Peyer's patch (tissue), 4 donors: Measurements from ENCODE around the gene AAGAB. TPM values are rescaled to one million over a fixed set of nuclear protein-coding genes. Genes with fewer than 3 reads are reported as not detected.

ENCODE experiments used
- DNase-seq, 3 donors: peaks; one replicate each; pipeline ENCODE4 v3.0.0-alpha.2; 2017 to 2019
- H3K27ac ChIP-seq, 4 donors: fragments of 200-600 bp; sonication (generic); one replicate each; pipeline ENCODE4 v1.5.1; 2016 to 2019
- H3K27me3 ChIP-seq, 2 donors: fragments of 200-600 bp; sonication (generic); one replicate each; pipeline ENCODE4 v1.5.1; 2019
- H3K36me3 ChIP-seq, 3 donors: fragments of 200-600 bp; sonication (generic); one replicate each; pipeline ENCODE4 v1.5.1; 2016 to 2019
- H3K4me1 ChIP-seq, 4 donors: fragments of 200-600 bp; sonication (generic); one replicate each; pipeline ENCODE4 v1.5.1; 2016 to 2019
- H3K4me3 ChIP-seq, 4 donors: fragments of 200-600 bp; sonication (generic); 1 replicate in 3 of 4; 2 replicates in 1 of 4; pipeline ENCODE4 v1.5.1; 2016 to 2019; ENCODE audit warnings: mild to moderate bottlenecking in 1 of 4
- H3K9me3 ChIP-seq, 4 donors: fragments of 200-600 bp; sonication (generic); one replicate each; pipeline ENCODE4 v1.5.1; 2016 to 2019; ENCODE audit warnings: mild to moderate bottlenecking in 1 of 4
- POLR2A ChIP-seq, 2 donors: fragments of 450-650 bp; IDR thresholded peaks; one replicate each; pipeline ENCODE4 v1.5.1; 2017; ENCODE audit warnings: antibody characterized with exemption in 2 of 2, mild to moderate bottlenecking in 2 of 2, moderate library complexity in 2 of 2
- total RNA-seq, 4 donors: library from RNA; depleted of rRNA; stranded (reverse); fragments of >200 nt; gene quantifications; one replicate each; pipeline ENCODE4 v1.1.0, GENCODE V29; 2016
- TF ChIP-seq, protein P1 (sequence below), 6 experiments: fragments of 450-650 bp in 4 of 6; fragments of 200-600 bp in 2 of 6; sonication (generic) in 1 of 6; IDR thresholded peaks; one replicate each; pipeline ENCODE4 v1.5.1; 2017 to 2019; ENCODE audit warnings: antibody characterized with exemption in 6 of 6, mild to moderate bottlenecking in 3 of 6, moderate library complexity in 1 of 6

The AAGAB gene
- total RNA-seq, 4 donors from 2014 or later, result 27.5 to 54.5 (median 42.8) TPM

DNA sequence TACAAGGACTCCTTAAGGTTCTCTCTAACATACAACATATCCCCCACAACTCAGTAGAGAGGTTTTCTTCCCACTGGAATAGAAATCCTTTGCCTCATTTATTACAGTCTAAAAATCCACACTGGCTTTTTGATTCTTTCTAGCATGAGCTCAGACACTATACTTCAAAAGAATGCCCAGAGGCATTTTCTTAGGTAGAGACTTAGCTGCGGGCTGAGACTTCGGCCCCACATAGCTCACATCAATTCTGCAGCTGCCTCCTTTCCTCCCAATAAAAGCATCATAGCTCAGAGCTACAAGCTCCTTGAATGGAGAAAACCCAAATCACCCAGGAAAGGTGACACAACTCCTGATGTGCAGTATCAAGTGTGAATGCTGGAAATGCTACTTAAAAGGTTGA is 52.4 kb downstream of the AAGAB start:
- Histone ChIP-seq H3K36me3 (peaks cover 0 to 26% (median 0%) of the 10 kb centered on the region in 3 donors), H3K4me1 (peaks cover 0 to 9% (median 2%) of the 10 kb centered on the region in 4 donors), H3K27me3 (no peaks in the 10 kb centered on the region), H3K27ac (no peak overlapping the region), H3K4me3 (no peak overlapping the region), H3K9me3 (no peaks in the 10 kb centered on the region)
- no peak for TF ChIP-seq POLR2A (IDR thresholded peaks at IDR 0.05)
- TF ChIP-seq, protein P1, sequence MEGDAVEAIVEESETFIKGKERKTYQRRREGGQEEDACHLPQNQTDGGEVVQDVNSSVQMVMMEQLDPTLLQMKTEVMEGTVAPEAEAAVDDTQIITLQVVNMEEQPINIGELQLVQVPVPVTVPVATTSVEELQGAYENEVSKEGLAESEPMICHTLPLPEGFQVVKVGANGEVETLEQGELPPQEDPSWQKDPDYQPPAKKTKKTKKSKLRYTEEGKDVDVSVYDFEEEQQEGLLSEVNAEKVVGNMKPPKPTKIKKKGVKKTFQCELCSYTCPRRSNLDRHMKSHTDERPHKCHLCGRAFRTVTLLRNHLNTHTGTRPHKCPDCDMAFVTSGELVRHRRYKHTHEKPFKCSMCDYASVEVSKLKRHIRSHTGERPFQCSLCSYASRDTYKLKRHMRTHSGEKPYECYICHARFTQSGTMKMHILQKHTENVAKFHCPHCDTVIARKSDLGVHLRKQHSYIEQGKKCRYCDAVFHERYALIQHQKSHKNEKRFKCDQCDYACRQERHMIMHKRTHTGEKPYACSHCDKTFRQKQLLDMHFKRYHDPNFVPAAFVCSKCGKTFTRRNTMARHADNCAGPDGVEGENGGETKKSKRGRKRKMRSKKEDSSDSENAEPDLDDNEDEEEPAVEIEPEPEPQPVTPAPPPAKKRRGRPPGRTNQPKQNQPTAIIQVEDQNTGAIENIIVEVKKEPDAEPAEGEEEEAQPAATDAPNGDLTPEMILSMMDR (IDR thresholded peaks at IDR 0.05), result no peak
- no peak for DNase-seq

DNA sequence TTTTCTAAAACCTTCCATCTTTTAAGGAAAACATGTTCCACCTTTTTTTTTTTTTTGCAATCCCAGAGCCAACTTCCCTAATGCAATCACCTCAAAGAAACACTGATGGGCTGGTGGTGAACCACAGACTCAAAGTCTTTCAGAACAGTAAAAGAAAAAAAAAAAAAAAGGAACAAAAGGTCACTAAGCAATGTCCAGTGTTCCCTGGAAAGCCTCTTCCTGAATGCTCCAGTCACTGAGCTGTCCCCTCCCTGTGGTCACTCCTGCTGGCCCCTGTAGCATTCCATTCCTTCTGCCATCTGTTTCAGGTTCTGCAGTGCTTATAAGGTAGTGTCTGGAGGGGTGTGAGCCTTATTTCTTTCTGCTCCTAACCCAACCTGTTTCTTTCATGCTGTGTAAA is 53.3 kb downstream of the AAGAB start:
- no peaks in the 10 kb centered on the region for H3K27me3 ChIP-seq
- TF ChIP-seq POLR2A (IDR thresholded peaks at IDR 0.05), result no peak
- TF ChIP-seq, protein P1 (IDR thresholded peaks at IDR 0.05), result no peak
- no peak for DNase-seq

DNA sequence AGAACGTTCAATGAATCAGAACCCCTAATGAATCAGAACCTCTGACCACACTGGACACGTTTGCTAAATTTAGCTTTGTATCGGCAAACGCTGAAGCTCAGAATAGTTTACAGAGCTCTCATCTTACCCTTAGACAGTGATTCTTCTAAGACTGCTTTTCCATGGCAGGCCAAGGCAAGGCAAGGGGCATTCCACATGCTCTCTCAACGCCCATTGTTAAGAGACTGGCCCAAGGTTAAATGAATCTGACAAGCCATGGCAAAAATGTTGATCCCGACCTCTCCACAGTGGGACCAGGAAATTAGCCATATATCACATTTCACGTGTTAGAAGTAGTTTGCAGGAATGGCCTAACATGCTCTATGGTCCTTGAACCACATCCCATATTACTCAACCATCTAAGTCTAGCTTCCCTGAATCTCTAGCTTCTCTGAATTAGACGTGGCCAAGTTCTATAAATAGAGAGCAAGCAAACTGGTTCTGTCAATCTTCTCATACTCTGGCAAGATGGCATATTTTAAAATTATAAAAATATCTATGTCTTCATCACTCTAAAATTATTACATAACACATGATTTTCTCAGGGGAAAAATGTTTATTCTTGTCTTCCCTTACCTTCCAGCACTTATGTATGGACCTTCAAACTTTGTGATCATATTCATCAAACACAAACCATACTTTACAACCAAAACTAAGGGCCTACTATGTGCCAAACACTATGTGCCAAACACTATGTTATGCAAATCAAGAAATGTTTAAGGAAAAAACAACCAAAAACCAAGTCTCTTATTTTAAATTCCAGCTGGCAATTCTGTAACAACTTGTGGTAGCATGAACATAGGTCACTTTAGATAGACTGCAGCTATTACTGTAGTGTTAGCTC is 54.3 kb downstream of the AAGAB start:
- no peak for TF ChIP-seq POLR2A (IDR thresholded peaks at IDR 0.05)

More for the DNA sequence above, 53.3 kb downstream of the AAGAB start:
- no peak overlapping the region for H3K4me3 ChIP-seq
- H3K27ac ChIP-seq, result no peak overlapping the region
- no peaks in the 10 kb centered on the region for H3K9me3 ChIP-seq
- H3K36me3 ChIP-seq, result peaks cover 0 to 20% (median 0%) of the 10 kb centered on the region in 3 donors
- H3K4me1 ChIP-seq, result peaks cover 0 to 14% (median 4%) of the 10 kb centered on the region in 4 donors

DNA sequence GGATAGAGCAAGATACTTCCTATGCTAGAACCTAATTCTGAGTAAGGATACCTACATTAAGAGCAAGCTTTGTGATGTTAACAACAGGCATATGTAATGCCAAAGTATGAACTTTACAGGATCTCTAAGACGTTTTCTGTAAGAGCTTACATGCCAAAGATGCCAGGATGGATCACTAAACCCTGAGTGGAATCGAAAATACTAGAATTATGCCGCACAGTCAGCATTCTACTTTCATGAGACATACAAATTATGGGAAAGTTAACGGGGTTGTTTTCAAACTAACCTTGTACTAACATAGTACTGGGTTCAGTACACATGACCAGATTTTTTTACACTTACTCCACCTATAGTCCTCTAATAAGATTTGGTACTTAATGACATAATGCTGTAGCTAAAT is 55.1 kb downstream of the AAGAB start:
- peaks cover 0 to 14% (median 4%) of the 10 kb centered on the region in 4 donors for H3K4me1 ChIP-seq
- H3K9me3 ChIP-seq, result no peaks in the 10 kb centered on the region
- TF ChIP-seq POLR2A (IDR thresholded peaks at IDR 0.05), result no peak
- TF ChIP-seq, protein P1 (IDR thresholded peaks at IDR 0.05), result no peak
- H3K27ac ChIP-seq, result no peak overlapping the region
- DNase-seq, result no peak
- no peaks in the 10 kb centered on the region for H3K27me3 ChIP-seq
- H3K4me3 ChIP-seq, result no peak overlapping the region
- peaks cover 0 to 13% (median 0%) of the 10 kb centered on the region in 3 donors for H3K36me3 ChIP-seq

More for the DNA sequence above, 54.3 kb downstream of the AAGAB start:
- no peak for DNase-seq
- Histone ChIP-seq H3K36me3 (peaks cover 0 to 14% (median 0%) of the 10 kb centered on the region in 3 donors), H3K4me1 (peaks cover 0 to 14% (median 4%) of the 10 kb centered on the region in 4 donors), H3K9me3 (no peaks in the 10 kb centered on the region), H3K27ac (no peak overlapping the region), H3K4me3 (no peak overlapping the region), H3K27me3 (no peaks in the 10 kb centered on the region)

DNA sequence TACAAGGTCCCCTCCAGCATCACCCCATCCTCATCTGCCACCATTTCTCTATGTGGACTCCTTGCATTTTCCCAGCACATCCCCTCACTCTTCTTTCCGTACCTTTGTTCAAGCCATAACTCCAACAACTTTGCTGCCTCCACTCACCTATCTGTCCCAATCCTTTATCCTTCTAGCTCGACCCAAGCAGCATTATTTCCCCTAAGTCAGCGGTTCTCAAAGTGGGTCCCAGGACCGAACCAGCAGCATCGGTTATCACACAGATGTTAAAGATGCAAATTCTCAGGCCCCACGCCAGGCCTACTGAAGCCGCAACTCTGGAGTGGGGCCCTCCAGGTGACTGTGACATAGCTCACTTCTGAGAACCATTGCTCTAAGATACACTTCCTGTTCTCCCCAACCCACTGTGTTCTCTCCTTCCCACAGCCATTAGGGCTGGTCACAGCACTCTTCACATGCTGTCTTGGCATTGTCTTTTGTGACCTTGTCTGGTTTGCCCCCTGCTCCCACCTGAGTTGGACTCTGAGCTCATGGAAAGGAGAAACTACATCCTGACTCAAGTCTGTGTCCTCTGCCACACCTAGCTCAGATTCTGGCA is 56.2 kb downstream of the AAGAB start:
- peak in 1 of 3 donors; percentile 48 for DNase-seq
- Histone ChIP-seq H3K4me3 (no peak overlapping the region), H3K4me1 (peaks cover 0 to 17% (median 4%) of the 10 kb centered on the region in 4 donors), H3K9me3 (no peaks in the 10 kb centered on the region), H3K27me3 (no peaks in the 10 kb centered on the region), H3K36me3 (peaks cover 0 to 13% (median 0%) of the 10 kb centered on the region in 3 donors), H3K27ac (peak overlapping the region in 1 of 4 donors; percentile 3)
- TF ChIP-seq POLR2A (IDR thresholded peaks at IDR 0.05), result no peak
- TF ChIP-seq, protein P1 (IDR thresholded peaks at IDR 0.05), result no peak

DNA sequence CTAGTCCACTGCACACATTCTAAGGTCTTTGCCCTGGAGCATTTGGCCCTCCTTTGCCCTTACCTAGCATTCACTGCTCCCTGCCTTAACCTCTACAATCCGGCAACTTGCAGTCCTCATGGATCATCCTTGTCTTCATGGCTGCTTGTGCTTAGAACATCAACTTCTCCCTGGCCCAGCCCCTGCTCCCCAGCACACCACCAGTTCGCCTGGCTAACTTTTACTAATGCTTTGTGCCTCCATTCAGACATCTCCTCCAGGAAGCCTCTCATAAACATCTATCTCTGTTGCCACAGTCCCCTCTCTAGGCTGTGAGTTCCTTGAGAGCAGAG is 57.1 kb downstream of the AAGAB start:
- DNase-seq, result peak in 1 of 3 donors; percentile 34
- no peaks in the 10 kb centered on the region for H3K27me3 ChIP-seq
- H3K4me3 ChIP-seq, result no peak overlapping the region
- peaks cover 0 to 11% (median 0%) of the 10 kb centered on the region in 3 donors for H3K36me3 ChIP-seq
- H3K9me3 ChIP-seq, result no peaks in the 10 kb centered on the region
- TF ChIP-seq, protein P1 (IDR thresholded peaks at IDR 0.05), result no peak
- TF ChIP-seq POLR2A (IDR thresholded peaks at IDR 0.05), result no peak
- peaks cover 0 to 20% (median 4%) of the 10 kb centered on the region in 4 donors for H3K4me1 ChIP-seq
- H3K27ac ChIP-seq, result peak overlapping the region in 1 of 4 donors; percentile 38
